Psoas muscle (tissue), 8 donors: ENCODE data around the gene TMC7. TPM values are rescaled to one million over a fixed set of nuclear protein-coding genes. Genes with fewer than 3 reads are reported as not detected.

ENCODE experiments used
- ATAC-seq, 4 donors: fragments of 200-7000 bp; cut with Tn5 transposase; one replicate each; pipeline ENCODE4 v1.9.1; 2020; ENCODE audit warnings: moderate library complexity in 3 of 4, mild to moderate bottlenecking in 2 of 4
- DNase-seq, 2 donors: peaks; one replicate each; pipeline ENCODE4 v3.0.0-alpha.2; 2020
- H3K27ac ChIP-seq: fragments of 200-600 bp; one replicate; pipeline ENCODE4 v1.8.0; 2022
- H3K27me3 ChIP-seq, 3 donors: fragments of 200-600 bp in 1 of 3; one replicate each; pipeline versions ENCODE4 v1.6.1 to v1.8.0; 2013 to 2022; ENCODE audit warnings: low read length in 2 of 3, mild to moderate bottlenecking in 2 of 3, moderate library complexity in 1 of 3; ENCODE audit not compliant: insufficient read depth in 3 of 3
- H3K36me3 ChIP-seq, 2 donors: fragments of 200-600 bp in 1 of 2; one replicate each; pipeline versions ENCODE4 v1.6.1 to v1.8.0; 2013 to 2022; ENCODE audit warnings: low read depth in 1 of 2, mild to moderate bottlenecking in 1 of 2, moderate library complexity in 1 of 2; ENCODE audit not compliant: insufficient read depth in 1 of 2
- H3K4me1 ChIP-seq: fragments of 200-600 bp; one replicate; pipeline ENCODE4 v1.8.0; 2022
- H3K4me3 ChIP-seq: fragments of 200-600 bp; one replicate; pipeline ENCODE4 v1.8.0; 2022; ENCODE audit warnings: mild to moderate bottlenecking
- H3K9me3 ChIP-seq: fragments of 200-600 bp; one replicate; pipeline ENCODE4 v1.8.0; 2022
- WGBS, 3 donors: extraction: QIAGEN DNeasy Blood & Tissue Kit; methylation state at CpG; one replicate each; pipeline versions ENCODE4 v1.1.6 to v1.1.7; 2013; 5-methylcytosine and 5-hydroxymethylcytosine counted together
- intact Hi-C, 2 donors: fragments of 100-400 bp; cut with DNase I; formaldehyde crosslinking; loops; one replicate each; pipeline versions ENCODE4 v1.11.0 to v1.14.2; 2022
- polyA plus RNA-seq, 3 donors: library from polyadenylated mRNA; stranded (reverse); fragments of 200-250 nt; gene quantifications; one replicate each; pipeline ENCODE4 v1.2.3, GENCODE V29; 2013
- total RNA-seq, 4 donors: library from RNA; stranded (reverse); fragmentation: NEBNext Ultra II Directional in 2 of 4; extraction: Animal tissue kit (Norgen Biotek cat#: 25700) in 2 of 4; gene quantifications; one replicate each; pipeline versions ENCODE4 v1.2.1 to v1.2.4, GENCODE V29; 2021 to 2023
- TF ChIP-seq, protein P1 (sequence below): fragments of 200-600 bp; IDR thresholded peaks from one replicate; pipeline ENCODE4 v1.8.0; 2022; ENCODE audit warnings: antibody characterized with exemption
- donor health status: healthy with polysubstance abuse.
- donor health status: DM: no; HTN: no; CAD: no; lungs with moderate emphysema.
- donor health status: Bipolar disorder and iron deficiency.
- donor health status: healthy.
- donor health status: DM: yes; HTN: yes; CAD: no.
- donor health status: DM: no; HTN: no; CAD: no.
- donor health status: DM: no; HTN: no; CAD: no.
- donor health status: DM: yes; HTN: yes; CAD: no.

The TMC7 gene
- total and polyA plus RNA-seq, 7 donors, result 0.32 to 1.8 (median 0.60) TPM

GRCh38 chr16:19110537-19111360 lies 127.0 kb downstream of the TMC7 start:
- Histone ChIP-seq H3K36me3 (peaks cover 6 to 8% of the 10 kb centered on the region in 2 donors), H3K27me3 (no peaks in the 10 kb centered on the region), H3K4me1 (peaks cover 18% of the 10 kb centered on the region), H3K4me3 (no peak overlapping the region), H3K9me3 (no peaks in the 10 kb centered on the region), H3K27ac (no peak overlapping the region)
- TF ChIP-seq, protein P1, sequence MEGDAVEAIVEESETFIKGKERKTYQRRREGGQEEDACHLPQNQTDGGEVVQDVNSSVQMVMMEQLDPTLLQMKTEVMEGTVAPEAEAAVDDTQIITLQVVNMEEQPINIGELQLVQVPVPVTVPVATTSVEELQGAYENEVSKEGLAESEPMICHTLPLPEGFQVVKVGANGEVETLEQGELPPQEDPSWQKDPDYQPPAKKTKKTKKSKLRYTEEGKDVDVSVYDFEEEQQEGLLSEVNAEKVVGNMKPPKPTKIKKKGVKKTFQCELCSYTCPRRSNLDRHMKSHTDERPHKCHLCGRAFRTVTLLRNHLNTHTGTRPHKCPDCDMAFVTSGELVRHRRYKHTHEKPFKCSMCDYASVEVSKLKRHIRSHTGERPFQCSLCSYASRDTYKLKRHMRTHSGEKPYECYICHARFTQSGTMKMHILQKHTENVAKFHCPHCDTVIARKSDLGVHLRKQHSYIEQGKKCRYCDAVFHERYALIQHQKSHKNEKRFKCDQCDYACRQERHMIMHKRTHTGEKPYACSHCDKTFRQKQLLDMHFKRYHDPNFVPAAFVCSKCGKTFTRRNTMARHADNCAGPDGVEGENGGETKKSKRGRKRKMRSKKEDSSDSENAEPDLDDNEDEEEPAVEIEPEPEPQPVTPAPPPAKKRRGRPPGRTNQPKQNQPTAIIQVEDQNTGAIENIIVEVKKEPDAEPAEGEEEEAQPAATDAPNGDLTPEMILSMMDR, result no peak
- no peak for DNase-seq
- no peak for ATAC-seq
- intact Hi-C loops, result no loop called here
- 90 to 93% (median 91%) methylated on average over 4 of the region's 4 CpGs for WGBS, 3 donors

DNA sequence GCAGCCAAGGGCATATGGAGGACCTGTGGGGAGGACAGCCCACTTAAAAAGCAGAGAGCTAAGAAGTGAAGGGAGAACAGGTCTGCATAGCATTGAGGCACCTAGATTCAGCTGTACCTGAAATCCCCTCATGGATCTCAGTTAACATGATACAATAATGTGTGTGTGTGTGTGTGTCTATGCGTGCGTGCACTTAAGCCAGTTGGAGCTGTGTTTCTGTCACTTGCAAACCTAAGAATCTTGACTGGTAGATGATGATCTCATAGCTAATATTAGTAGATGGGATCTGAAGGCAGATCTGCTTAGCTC lies 128.3 kb downstream of the TMC7 start:
- H3K4me1 ChIP-seq, result peaks cover 31% of the 10 kb centered on the region
- peak overlapping the region; percentile 97 for H3K27ac ChIP-seq
- DNase-seq (no peak), ATAC-seq (peak in 1 of 4 donors; percentile 32)
- TF ChIP-seq, protein P1, result no peak
- H3K4me3 ChIP-seq, result no peak overlapping the region
- WGBS, 3 donors, result 40 to 81% (median 46%) methylated on average over 2 of the region's 2 CpGs
- peaks cover 6 to 12% of the 10 kb centered on the region in 2 donors for H3K36me3 ChIP-seq
- H3K9me3 ChIP-seq, result no peaks in the 10 kb centered on the region
- intact Hi-C loops, result no loop called here
- no peaks in the 10 kb centered on the region for H3K27me3 ChIP-seq

Other genes starting within 250 kb of the TMC7 start
- gene RPS15A, start 193.6 kb upstream of the TMC7 start, total RNA-seq, result 1,000 to 10,000 TPM in 2 of 4 donors, 100 to 1,000 TPM in 2; 822 to 1,272 (median 1,015) TPM
- gene RPS15A, start 193.6 kb upstream of the TMC7 start, polyA plus RNA-seq, result 1,000 to 10,000 TPM; 2,392 to 3,567 (median 3,085) TPM
- 10 to 100 TPM; 13.2 to 24.6 (median 15.1) TPM for gene ARL6IP1, start 182.4 kb upstream of the TMC7 start, total RNA-seq
- 10 to 100 TPM; 15.9 to 22.7 (median 20.1) TPM for gene ARL6IP1, start 182.4 kb upstream of the TMC7 start, polyA plus RNA-seq
- 100 to 1,000 TPM in 2 of 4 donors, 10 to 100 TPM in 2; 66.1 to 160 (median 107) TPM for gene SMG1, start 57.5 kb upstream of the TMC7 start, total RNA-seq
- gene SMG1, start 57.5 kb upstream of the TMC7 start, polyA plus RNA-seq, result 10 to 100 TPM; 12.1 to 42.6 (median 27.0) TPM
- gene COQ7, start 83.7 kb downstream of the TMC7 start, total RNA-seq, result 10 to 100 TPM; 27.7 to 37.7 (median 31.6) TPM
- gene COQ7, start 83.7 kb downstream of the TMC7 start, polyA plus RNA-seq, result 10 to 100 TPM; 20.7 to 38.6 (median 31.8) TPM
- 10 to 100 TPM; 14.8 to 17.9 (median 17.0) TPM for gene ITPRIPL2, start 130.0 kb downstream of the TMC7 start, total RNA-seq
- gene ITPRIPL2, start 130.0 kb downstream of the TMC7 start, polyA plus RNA-seq, result 1 to 10 TPM; 4.7 to 9.9 (median 8.2) TPM
- under 1 TPM; 0.08 to 0.58 (median 0.45) TPM for gene SYT17, start 184.3 kb downstream of the TMC7 start, total RNA-seq
- gene SYT17, start 184.3 kb downstream of the TMC7 start, polyA plus RNA-seq, result under 1 TPM; 0.25 to 0.55 (median 0.30) TPM